GM19193 (cell line): Measurements from ENCODE around the gene RELN.

Experiments
- POLR2A ChIP-seq: IDR thresholded peaks from 4 replicates; pipeline ENCODE4 v1.6.1; 2011; ENCODE audit not compliant: insufficient read depth, insufficient read length; ENCODE audit errors: extremely low read depth

RELN gene

GRCh38 chr7:103972779-103973434, 16.6 kb downstream of the RELN start:
- TF ChIP-seq POLR2A = no peak

GRCh38 chr7:103967401-103967800, 22.1 kb downstream of the RELN start:
- no peak for TF ChIP-seq POLR2A

GRCh38 chr7:103966593-103967277, 22.7 kb downstream of the RELN start:
- no peak for TF ChIP-seq POLR2A

GRCh38 chr7:103964269-103964668, 25.2 kb downstream of the RELN start:
- TF ChIP-seq POLR2A = no peak

- TF ChIP-seq POLR2A = no peak
Observed at GRCh38 chr7:103962070-103962469, 27.4 kb downstream of the RELN start.

- TF ChIP-seq POLR2A = no peak
Observed at GRCh38 chr7:103958284-103958818, 31.1 kb downstream of the RELN start.

- TF ChIP-seq POLR2A = no peak
Observed at GRCh38 chr7:103955985-103956384, 33.5 kb downstream of the RELN start.

GRCh38 chr7:103952408-103952807, 37.0 kb downstream of the RELN start:
- no peak for TF ChIP-seq POLR2A

GRCh38 chr7:103951311-103951710, 38.1 kb downstream of the RELN start:
- no peak for TF ChIP-seq POLR2A

- TF ChIP-seq POLR2A = no peak
Observed at GRCh38 chr7:103949374-103949773, 40.1 kb downstream of the RELN start.

GRCh38 chr7:103947026-103947655, 42.3 kb downstream of the RELN start:
- no peak for TF ChIP-seq POLR2A

- no peak for TF ChIP-seq POLR2A
Observed at GRCh38 chr7:103944230-103944900, 45.1 kb downstream of the RELN start.

- TF ChIP-seq POLR2A = no peak
Observed at GRCh38 chr7:103941976-103942375, 47.5 kb downstream of the RELN start.

GRCh38 chr7:103940382-103941268, 48.8 kb downstream of the RELN start:
- TF ChIP-seq POLR2A = no peak
